Sigmoid colon (tissue), 4 donors: ENCODE data around the gene PRMT9.

ENCODE experiments used
- EP300 ChIP-seq, 4 donors: sonication (generic); formaldehyde crosslinking; IDR thresholded peaks; one replicate each; pipeline ENCODE4 v1.6.1; 2017; ENCODE audit warnings: antibody characterized with exemption in 4 of 4
- TF ChIP-seq, protein P1 (sequence below), 4 experiments: fragments of 450-650 bp in 3 of 4; fragments of 200-600 bp in 1 of 4; IDR thresholded peaks; one replicate each; pipeline ENCODE4 v1.5.1; 2016 to 2019; ENCODE audit warnings: antibody characterized with exemption in 4 of 4, mild to moderate bottlenecking in 3 of 4, moderate library complexity in 2 of 4

DNA sequence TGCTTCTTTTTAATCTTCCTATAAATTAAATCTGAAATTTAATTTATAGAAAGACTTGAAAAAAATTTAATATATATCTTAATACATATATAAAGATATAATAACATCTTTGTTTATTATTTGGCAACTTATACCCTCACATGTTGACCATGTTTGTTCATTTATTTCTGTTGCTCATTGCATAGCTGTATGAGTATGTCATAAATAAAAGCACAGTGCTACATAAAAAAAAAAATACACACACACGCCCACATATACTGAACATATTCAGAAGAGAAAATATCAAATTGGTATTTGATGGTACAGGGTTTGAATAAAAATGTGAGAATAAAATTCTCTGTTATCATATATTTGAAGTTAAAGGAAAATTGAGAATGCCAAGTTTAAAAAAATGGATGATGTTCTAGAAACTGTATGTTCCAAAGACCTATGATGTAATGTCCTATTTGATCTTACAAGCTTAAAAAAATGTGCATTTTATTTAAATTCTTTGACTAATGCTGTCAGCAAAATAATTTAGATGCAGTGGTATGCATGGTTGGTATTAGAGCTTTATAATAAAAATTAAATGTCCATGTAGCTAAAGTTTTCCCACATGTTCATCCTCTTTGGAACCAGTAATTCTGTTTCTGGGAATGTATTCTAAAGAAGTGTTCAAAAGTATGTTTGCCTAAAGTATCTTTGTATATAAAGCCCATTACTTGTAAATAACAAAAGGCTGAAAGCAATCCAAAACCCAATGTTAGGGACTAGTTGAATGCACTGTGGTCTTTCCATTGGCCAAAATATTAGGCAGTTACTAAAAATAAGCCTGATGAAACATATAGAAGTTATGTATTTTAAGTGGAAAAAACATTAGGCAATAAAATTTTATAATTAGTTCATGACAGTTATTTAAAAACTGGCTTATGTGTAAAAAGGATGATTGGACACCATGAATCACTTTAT is 53.9 kb downstream of the PRMT9 start:
- no peak for TF ChIP-seq EP300 (IDR thresholded peaks at IDR 0.05)
- TF ChIP-seq, protein P1, sequence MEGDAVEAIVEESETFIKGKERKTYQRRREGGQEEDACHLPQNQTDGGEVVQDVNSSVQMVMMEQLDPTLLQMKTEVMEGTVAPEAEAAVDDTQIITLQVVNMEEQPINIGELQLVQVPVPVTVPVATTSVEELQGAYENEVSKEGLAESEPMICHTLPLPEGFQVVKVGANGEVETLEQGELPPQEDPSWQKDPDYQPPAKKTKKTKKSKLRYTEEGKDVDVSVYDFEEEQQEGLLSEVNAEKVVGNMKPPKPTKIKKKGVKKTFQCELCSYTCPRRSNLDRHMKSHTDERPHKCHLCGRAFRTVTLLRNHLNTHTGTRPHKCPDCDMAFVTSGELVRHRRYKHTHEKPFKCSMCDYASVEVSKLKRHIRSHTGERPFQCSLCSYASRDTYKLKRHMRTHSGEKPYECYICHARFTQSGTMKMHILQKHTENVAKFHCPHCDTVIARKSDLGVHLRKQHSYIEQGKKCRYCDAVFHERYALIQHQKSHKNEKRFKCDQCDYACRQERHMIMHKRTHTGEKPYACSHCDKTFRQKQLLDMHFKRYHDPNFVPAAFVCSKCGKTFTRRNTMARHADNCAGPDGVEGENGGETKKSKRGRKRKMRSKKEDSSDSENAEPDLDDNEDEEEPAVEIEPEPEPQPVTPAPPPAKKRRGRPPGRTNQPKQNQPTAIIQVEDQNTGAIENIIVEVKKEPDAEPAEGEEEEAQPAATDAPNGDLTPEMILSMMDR (IDR thresholded peaks at IDR 0.05): no peak
